Activated gamma-delta T cell (primary cell): ENCODE measurements around the gene CEP76.

Experiments used
- DNase-seq: peaks from one replicate; lab custom pipeline; 2025; lab: John Stamatoyannopoulos, UW

Gene CEP76

GRCh38 chr18:12711446-12711845, 8.9 kb upstream of the CEP76 start:
- DNase-seq: no peak

GRCh38 chr18:12703664-12704063, 1.1 kb upstream of the CEP76 start:
- DNase-seq: no peak

- DNase-seq: no peak
Observed at GRCh38 chr18:12703096-12703567, 609 bp upstream of the CEP76 start.

GRCh38 chr18:12701161-12701560, 1.4 kb downstream of the CEP76 start:
- no peak for DNase-seq

- DNase-seq: no peak
Observed at GRCh38 chr18:12699747-12700146, 2.8 kb downstream of the CEP76 start.

DNA sequence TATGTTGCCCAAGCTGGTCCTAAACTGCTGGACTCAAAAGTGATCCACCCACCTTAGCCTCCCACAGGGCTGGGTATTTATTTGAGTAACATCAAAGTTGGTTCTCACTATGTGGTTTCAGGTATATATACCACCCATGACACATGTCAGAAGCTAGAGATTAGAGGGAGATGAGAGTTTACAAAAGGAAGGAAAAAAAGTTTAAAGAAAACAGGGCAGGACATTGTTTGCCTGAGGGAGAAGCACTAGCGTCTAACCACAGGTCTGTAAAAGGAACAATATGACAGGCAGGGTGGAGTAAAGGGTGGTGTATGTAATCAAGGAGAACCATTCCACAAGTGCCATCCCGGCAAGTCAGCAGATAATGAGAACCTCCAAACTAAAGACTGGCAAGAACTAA, 8.5 kb downstream of the CEP76 start:
- no peak for DNase-seq

GRCh38 chr18:12692206-12692605, 10.3 kb downstream of the CEP76 start:
- no peak for DNase-seq

GRCh38 chr18:12689256-12689850, 13.2 kb downstream of the CEP76 start:
- no peak for DNase-seq

DNA sequence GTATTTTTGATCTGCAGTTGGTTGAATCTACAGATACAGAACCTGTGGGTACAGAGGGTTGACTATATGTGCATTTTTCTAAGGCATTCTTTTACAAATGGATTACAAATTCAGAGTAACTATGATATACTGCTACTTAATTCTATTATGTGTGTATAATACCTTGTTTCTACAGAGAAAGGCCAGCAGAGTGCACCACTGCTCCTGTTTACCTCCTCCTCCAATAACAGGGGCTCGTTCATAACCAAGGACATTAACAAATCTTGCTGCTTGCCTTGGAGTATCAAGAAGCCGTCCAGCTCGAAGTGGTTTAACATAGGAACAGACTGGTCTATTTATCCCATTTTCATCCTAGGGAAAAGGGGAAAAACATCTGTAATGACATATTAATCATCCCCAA, 16.4 kb downstream of the CEP76 start:
- no peak for DNase-seq

DNA sequence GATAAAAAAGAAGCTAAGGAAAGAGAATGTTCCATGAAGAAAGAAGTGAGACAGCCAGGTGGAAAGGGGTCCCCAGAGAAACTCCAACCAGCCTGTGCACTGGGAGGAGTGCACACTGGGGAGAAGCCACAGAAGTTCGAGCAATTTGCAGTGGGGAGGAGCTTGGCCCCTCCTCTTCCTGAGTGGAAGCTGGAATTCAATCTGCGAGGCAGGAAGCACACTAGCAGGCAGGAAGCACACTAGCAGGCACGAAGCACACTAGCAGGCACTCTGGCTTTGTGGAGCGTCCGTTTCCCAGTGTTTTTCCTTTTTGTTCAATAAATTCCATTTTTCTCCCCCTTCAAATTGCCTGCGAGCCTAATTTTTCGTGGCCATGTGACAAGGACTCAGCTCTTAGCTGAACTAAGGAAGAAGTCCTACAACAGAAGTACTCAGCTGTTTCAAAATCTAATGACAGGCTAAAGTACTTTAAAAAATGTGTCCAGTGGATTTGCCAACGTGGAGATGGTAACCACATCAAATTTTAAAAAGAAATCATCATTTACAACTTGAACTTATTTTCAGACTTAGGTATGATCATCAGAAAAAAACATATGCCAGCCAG, 23.2 kb downstream of the CEP76 start:
- no peak for DNase-seq

DNA sequence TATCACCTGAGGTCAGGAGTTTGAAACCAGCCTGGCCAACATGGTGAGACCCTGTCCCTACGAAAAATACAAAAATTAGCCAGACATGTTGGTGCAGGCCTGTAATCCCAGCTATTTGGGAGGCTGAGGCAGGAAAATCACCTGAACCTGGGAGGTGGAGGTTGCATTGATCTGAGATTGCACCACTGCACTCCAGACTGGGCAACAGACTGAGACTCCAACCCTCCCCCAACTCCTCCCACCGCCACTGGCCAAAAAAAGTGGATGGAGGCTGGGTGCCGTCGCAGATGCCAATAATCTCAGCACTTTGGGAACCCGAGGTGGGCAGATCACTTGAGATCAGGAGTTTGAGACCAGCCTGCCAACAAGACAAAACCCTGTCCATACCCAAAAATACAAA, 34.5 kb downstream of the CEP76 start:
- no peak for DNase-seq

DNA sequence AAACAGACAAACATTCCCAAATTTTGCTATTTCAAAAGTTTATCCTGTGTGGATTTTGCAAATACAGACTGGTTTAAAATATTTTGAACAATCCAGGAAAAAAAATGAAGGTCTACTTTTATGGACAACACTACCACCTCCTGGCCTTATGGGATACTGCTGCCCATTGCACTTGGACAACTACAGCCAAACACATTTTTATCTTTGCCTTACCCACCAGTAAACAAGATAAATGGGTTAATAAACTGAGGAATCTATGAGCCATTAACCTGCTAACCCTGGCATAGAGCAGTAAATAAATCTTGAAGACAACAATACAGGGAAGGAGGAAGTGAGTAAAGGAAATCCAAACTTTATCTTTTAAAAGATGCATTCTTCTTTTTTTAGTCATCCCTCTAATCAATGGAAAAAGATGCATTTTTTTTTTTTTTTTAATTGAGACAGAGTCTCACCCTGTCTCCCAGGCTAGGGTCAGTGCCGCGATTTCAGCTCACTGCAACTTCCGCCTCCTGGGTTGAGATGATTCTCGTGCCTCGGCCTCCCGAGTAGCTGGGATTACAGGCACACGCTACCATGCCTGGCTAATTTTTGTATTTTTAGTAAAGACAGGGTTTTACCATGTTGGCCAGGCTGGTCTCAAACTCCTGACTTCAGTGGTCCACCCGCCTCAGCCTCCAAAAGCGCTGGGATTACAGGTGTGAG, 42.5 kb downstream of the CEP76 start:
- DNase-seq: no peak

DNA sequence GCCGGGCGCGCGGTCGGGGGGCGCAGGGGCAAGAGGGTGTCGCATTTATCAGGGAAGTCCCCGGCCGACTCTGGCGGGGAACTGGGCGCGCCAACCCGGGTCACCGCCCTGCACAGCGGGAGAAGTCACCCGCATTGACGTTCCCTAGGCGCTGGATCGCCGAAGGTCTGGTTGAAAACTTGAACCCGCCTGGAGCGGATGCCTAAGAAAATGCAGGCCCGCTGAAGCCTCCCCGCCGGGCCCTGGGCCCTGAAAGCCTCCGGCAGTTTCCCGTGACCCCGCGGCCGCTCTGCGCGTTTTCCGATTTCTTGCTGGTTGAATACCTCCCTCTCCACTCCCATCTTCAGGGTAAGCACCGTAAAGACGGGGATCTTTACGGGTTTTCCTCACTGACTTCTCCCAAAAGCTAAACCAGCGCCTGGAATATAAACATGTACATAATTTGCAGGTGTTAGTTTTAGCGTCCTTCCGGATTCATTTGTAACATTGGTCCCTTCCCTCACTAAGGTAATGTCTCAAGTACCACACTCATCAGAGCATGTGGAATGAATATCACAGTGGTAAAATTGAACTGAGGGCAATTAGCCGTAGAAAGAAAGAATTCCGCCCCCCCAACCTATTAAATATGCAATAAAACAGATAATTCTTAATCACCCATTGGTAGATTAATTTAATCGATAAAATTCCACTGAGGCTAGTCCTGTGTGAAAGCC, 43.9 kb downstream of the CEP76 start:
- no peak for DNase-seq

DNA sequence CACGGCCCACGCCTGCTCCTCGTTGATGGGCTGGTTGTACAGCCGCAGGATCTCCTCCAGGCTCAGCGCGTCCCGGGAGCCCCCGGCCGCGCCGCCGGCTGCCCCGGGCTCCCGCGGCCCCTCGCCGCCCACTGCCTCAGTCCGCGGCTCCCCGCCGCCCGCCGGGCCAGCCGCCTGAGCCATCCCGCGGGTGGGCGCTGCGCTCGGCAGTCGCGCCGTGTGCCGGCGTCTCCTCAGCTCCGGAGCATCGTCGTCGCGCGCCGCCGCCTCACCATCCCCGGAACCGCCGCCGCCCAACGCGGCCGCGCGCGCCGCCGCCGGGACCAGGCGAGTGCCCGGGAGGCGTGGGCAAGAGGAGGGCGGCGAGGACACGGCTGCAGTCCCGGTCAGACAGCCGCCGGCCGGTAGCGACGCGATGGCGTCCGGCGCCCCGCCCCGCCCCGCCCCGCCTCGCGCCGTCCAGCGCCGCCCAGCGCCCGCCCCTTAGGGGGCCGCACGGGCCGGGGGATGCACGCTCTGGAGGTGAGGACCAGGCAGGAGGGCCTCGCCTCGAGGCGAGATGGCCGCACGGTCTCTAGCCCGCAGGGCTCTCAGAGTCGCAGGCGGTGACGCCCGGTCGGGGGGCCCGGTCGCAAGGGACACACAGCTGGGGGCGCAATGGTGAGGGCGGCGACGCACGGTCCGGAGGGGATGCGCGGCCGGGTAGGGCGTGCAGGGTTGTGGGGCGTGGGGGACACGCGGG, 44.7 kb downstream of the CEP76 start, which contains the start of gene SPIRE1:
SPIRE1 (minus strand) TSS at position 424 of the 742 bp plus-strand sequence; CDS start at position 183, 241 bp downstream.
- peak; percentile 31 for DNase-seq

DNA sequence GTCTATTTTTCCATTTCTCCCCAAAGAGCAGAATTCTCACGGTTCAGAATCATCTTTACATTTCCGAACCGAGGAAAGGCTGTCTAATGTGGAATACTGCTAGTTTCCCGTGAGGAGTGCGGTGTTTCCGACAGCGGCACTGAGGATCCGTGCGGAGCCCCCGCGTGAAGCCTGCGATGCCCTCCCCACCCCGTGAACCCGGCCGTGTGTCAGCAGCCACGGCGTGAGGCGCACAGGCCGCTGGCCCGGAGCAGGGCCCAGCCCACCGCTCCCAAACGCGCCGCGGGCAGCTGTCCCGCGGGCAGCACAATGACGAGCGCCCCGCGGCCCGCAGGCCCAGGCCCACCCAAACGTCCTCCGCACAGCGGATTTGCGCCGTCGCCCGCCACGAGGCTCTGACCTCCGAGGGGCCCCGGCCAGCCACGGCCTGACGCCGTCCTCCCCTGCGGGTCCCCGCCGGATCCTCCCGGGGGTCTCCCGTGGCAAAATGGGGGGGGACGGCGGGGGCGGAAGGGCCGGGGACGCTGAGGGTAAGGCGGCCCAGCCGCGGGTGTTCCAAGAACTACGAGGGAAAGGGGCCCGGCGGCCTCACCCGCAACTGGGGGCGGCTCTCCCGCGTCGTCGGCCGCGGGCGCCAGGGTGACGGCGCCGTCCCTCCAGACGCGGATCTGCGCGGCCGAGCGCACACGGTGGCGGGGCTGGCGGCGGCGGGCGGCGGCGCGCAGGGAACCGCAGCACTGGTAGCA, 45.4 kb downstream of the CEP76 start:
- DNase-seq: no peak

GRCh38 chr18:12656605-12656937, 46.0 kb downstream of the CEP76 start:
- no peak for DNase-seq

GRCh38 chr18:12654971-12655370, 47.6 kb downstream of the CEP76 start:
- DNase-seq: no peak

- no peak for DNase-seq
Observed at GRCh38 chr18:12652861-12653401, 49.6 kb downstream of the CEP76 start.

DNA sequence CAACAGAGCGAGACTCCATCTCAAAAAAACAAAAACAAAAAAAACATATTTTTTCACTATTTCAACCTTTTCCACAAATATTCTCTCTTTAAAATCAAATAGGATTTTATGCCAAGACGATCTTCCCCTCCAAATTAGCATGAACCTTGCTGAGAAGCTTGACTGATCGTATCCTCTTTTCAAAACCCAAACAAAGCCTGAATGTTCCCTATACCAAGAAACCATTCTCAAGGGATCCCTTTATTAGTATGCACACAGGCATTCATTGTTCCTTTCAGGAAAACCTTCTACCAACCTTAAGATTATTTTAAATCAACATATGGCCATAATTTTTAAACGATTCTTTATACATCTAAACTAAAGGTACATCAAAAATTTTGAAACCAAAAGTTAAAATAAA, 50.9 kb downstream of the CEP76 start:
- no peak for DNase-seq

DNA sequence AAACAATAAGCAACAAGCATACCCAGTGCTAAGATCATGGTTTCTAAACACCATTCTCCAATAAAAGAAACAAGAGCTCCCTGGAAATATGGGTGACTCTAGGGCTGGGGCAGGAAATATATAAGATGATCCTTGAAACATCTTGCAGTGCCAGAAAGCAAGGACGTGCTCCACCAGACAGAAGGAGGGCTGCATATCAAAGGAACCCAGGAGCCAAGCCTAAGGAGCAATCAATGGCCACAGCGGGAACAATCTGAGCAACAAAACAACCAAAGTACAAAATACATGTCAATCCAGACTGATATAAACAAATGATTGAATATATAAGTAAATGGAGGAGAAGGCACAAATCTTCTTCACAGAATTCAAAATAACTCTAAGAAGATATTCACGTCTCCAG, 54.8 kb downstream of the CEP76 start:
- no peak for DNase-seq

- DNase-seq: no peak
Observed at GRCh38 chr18:12645751-12646203, 56.7 kb downstream of the CEP76 start.
